Keratinocyte (primary cell): ENCODE data around the gene OPN5.

ENCODE experiments used
- EZH2 ChIP-seq: IDR thresholded peaks from one replicate; pipeline ENCODE4 v1.6.1; 2012; ENCODE audit warnings: inconsistent platforms, mild to moderate bottlenecking, low read length, moderate library complexity
- TF ChIP-seq, protein P1 (sequence below), 3 experiments: IDR thresholded peaks in 1 of 3; conservative IDR thresholded peaks in 1 of 3; optimal IDR thresholded peaks in 1 of 3; 2 replicates in 2 of 3; 3 replicates in 1 of 3; pipeline versions ENCODE3 to v1.5.1; 2011; ENCODE audit warnings: low read length in 3 of 3, mild to moderate bottlenecking in 3 of 3, moderate library complexity in 2 of 3, control low read depth in 1 of 3, inconsistent platforms in 1 of 3; ENCODE audit not compliant: insufficient read depth in 2 of 3; ENCODE audit errors: extremely low read depth in 1 of 3

DNA sequence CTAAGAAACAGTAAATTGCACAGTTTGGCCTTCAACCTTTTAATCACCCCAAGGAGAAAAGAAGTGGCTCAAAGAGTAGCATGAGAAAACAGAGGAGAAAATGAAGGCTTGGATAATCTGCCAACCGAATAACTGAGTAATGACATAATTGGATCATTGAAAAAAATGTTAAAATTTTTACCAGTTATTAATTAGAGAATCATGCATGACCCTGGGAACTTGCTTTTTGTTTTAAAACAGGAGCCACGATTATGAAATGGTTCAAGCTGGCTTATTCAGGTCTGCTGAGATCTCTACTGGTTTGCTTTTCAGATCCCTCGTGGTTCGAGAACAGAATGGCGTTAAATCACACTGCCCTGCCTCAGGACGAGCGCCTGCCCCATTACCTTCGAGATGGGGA lies at the start of gene OPN5:
- TF ChIP-seq, protein P1, sequence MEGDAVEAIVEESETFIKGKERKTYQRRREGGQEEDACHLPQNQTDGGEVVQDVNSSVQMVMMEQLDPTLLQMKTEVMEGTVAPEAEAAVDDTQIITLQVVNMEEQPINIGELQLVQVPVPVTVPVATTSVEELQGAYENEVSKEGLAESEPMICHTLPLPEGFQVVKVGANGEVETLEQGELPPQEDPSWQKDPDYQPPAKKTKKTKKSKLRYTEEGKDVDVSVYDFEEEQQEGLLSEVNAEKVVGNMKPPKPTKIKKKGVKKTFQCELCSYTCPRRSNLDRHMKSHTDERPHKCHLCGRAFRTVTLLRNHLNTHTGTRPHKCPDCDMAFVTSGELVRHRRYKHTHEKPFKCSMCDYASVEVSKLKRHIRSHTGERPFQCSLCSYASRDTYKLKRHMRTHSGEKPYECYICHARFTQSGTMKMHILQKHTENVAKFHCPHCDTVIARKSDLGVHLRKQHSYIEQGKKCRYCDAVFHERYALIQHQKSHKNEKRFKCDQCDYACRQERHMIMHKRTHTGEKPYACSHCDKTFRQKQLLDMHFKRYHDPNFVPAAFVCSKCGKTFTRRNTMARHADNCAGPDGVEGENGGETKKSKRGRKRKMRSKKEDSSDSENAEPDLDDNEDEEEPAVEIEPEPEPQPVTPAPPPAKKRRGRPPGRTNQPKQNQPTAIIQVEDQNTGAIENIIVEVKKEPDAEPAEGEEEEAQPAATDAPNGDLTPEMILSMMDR (optimal IDR thresholded peaks at IDR 0.05 in 1 of 3, IDR thresholded peaks at IDR 0.05 in 1 of 3, conservative IDR thresholded peaks at IDR 0.05 in 1 of 3; ENCODE audit: extremely low read depth in 1 of 3, insufficient read depth in 2 of 3, low read length in 3 of 3) = no peak
- no peak for TF ChIP-seq EZH2
